Measurements from ENCODE around the gene KRT12. TPM values are rescaled to one million over a fixed set of nuclear protein-coding genes. Genes with fewer than 3 reads are reported as not detected.

KRT12 gene
- total and polyA plus RNA-seq, 7 experiments from 2014 or later, result not detected

DNA sequence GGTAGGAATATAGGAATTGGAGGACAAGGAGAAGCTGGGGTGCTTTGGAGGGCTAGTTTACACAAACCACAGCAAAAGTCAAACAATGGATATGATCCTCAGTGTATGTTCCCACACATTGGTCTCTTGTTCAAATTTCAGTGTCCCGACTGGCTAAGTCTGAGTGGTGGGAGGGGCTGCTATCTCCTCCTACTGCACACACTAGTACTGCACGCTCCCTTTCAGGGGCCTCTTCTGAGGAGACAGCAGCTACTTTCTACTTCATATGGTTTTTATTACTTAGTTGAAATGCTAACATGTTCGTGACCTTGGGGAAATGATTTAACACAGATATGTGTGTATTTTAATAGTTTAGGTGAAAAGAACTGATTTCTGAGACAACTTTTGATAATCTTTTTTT, 25.8 kb downstream of the KRT12 start:
- Mint-ChIP-seq H3K27ac (no peak overlapping the region), H3K9me3 (peaks cover 0 to 2% (median 0%) of the 10 kb centered on the region in 11 donors), H3K27me3 (peaks cover 7 to 44% (median 24%) of the 10 kb centered on the region in 5 donors), H3K4me1 (no peaks in the 10 kb centered on the region), H3K4me3 (no peak overlapping the region), H3K36me3 (peaks cover 0 to 14% (median 0%) of the 10 kb centered on the region in 5 donors)
- Histone ChIP-seq H3K27me3 (ENCODE audit: control insufficient read depth in 2 of 2, insufficient read depth in 2 of 2, low read length in 2 of 2) (no peaks in the 10 kb centered on the region), H3K36me3 (ENCODE audit: control insufficient read depth in 2 of 3, insufficient read depth in 3 of 3, low read length in 3 of 3) (no peaks in the 10 kb centered on the region), H3K9me3 (ENCODE audit: control insufficient read depth in 2 of 3, low read length in 3 of 3) (no peaks in the 10 kb centered on the region), H3K27ac (ENCODE audit: low read depth, low read length) (no peak overlapping the region), H3K4me1 (ENCODE audit: control insufficient read depth in 2 of 2, insufficient read depth in 2 of 2, low read length in 2 of 2) (no peaks in the 10 kb centered on the region), H3K4me3 (ENCODE audit: low read length) (no peak overlapping the region)
- ChIA-PET POLR2A (interaction anchor here (0.7 kb wide), 1 partner anchor 144 kb away, joined by 3 read pairs; no protein-coding TSS in a partner anchor), CTCF (no interaction called here)
- ATAC-seq, result no peak
- intact Hi-C loops (cut with micrococcal nuclease), result no loop called here
- no peak for DNase-seq

DNA sequence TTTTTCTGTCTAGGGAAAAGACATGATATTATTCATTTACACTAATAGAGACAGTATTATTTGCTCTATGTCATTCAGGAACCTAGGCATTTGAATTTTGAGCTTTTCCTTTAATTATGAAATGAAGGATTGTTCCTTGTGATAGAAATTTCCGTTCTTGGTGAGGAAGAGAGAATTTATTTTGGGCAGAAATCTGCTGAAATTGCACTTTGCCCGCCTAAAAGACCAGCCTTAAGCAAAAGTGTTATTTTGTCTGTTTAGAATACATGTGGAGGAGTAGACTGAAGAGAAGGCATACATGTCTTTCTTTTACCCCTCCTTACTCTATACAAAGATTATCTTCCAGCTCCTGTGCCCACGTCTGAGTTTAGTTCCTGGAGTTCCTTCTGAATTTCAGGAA, 27.8 kb downstream of the KRT12 start:
- ChIA-PET POLR2A (no interaction called here), CTCF (no interaction called here)
- Mint-ChIP-seq H3K27ac (no peak overlapping the region), H3K36me3 (peaks cover 0 to 18% (median 10%) of the 10 kb centered on the region in 5 donors), H3K4me1 (no peaks in the 10 kb centered on the region), H3K27me3 (peaks cover 2 to 25% (median 11%) of the 10 kb centered on the region in 5 donors), H3K4me3 (no peak overlapping the region), H3K9me3 (peaks cover 0 to 2% (median 0%) of the 10 kb centered on the region in 11 donors)
- intact Hi-C loops (cut with micrococcal nuclease), result no loop called here
- no peaks in the 10 kb centered on the region for H3K4me1 ChIP-seq (ENCODE audit: control insufficient read depth in 2 of 2, insufficient read depth in 2 of 2, low read length in 2 of 2)
- DNase-seq (no peak), ATAC-seq (no peak)
- peaks cover 0 to 6% (median 0%) of the 10 kb centered on the region in 3 experiments for H3K36me3 ChIP-seq (ENCODE audit: control insufficient read depth in 2 of 3, insufficient read depth in 3 of 3, low read length in 3 of 3)
- no peak overlapping the region for H3K4me3 ChIP-seq (ENCODE audit: low read length)
- no peaks in the 10 kb centered on the region for H3K27me3 ChIP-seq (ENCODE audit: control insufficient read depth in 2 of 2, insufficient read depth in 2 of 2, low read length in 2 of 2)
- H3K27ac ChIP-seq (ENCODE audit: low read depth, low read length), result no peak overlapping the region
- no peaks in the 10 kb centered on the region for H3K9me3 ChIP-seq (ENCODE audit: control insufficient read depth in 2 of 3, low read length in 3 of 3)

DNA sequence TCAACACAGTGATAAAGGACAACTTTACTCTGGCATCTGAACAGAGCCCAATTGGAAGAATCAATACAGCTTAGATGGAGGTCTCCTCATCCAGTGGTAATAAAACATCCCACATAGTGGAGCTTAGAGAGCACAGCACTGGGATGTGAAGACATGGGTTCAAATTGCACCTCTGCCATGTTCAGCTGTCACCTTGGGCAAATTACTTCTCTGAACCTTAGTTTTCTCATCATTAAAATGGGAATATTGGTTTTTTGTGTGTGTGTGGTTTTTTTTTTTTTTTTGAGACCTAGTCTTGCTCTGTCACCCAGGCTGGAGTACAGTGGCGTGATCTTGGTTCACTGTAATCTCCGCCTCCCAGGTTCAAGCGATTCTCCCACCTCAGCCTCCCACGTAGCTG, 31.0 kb downstream of the KRT12 start:
- Mint-ChIP-seq H3K27me3 (peaks cover 0 to 4% (median 3%) of the 10 kb centered on the region in 5 donors), H3K9me3 (no peaks in the 10 kb centered on the region), H3K27ac (no peak overlapping the region), H3K36me3 (peaks cover 0 to 14% (median 12%) of the 10 kb centered on the region in 5 donors), H3K4me3 (no peak overlapping the region), H3K4me1 (peaks cover 0 to 4% (median 0%) of the 10 kb centered on the region in 7 donors)
- H3K27ac ChIP-seq (ENCODE audit: low read depth, low read length), result no peak overlapping the region
- no peaks in the 10 kb centered on the region for H3K9me3 ChIP-seq (ENCODE audit: control insufficient read depth in 2 of 3, low read length in 3 of 3)
- intact Hi-C loops (cut with micrococcal nuclease), result no loop called here
- H3K4me3 ChIP-seq (ENCODE audit: low read length), result no peak overlapping the region
- ChIA-PET POLR2A (interaction anchor here (1.0 kb wide), 1 partner anchor 16 kb away, joined by 3 read pairs; no protein-coding TSS in a partner anchor), CTCF (interaction anchor here (0.7 kb wide), 1 partner anchor 70 kb away, joined by 3 read pairs; no protein-coding TSS in a partner anchor)
- DNase-seq (no peak), ATAC-seq (no peak)
- no peaks in the 10 kb centered on the region for H3K27me3 ChIP-seq (ENCODE audit: control insufficient read depth in 2 of 2, insufficient read depth in 2 of 2, low read length in 2 of 2)
- H3K36me3 ChIP-seq (ENCODE audit: control insufficient read depth in 2 of 3, insufficient read depth in 3 of 3, low read length in 3 of 3), result peaks cover 0 to 6% (median 0%) of the 10 kb centered on the region in 3 experiments
- H3K4me1 ChIP-seq (ENCODE audit: control insufficient read depth in 2 of 2, insufficient read depth in 2 of 2, low read length in 2 of 2), result no peaks in the 10 kb centered on the region

DNA sequence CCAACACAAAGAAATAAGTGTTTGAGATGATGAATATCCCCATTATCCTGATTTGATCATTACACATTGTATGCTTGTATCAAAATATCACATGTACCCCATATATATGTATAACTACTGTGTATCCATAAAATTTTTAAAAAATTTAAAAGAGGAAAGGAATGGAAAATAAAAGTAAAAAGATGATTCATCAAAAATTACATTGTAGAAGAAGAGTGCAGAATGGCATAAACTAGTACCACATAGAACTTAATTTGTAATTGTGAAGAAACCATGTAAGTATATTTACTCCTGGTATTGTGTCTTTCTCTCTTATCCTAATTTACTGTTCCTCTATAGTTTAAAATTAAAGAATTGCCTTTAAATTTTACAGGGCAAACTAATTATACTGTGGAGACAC, 33.1 kb downstream of the KRT12 start:
- CTCF ChIA-PET, result interaction anchor here (1.0 kb wide), 1 partner anchor 829 kb away, joined by 3 read pairs; no protein-coding TSS in a partner anchor

DNA sequence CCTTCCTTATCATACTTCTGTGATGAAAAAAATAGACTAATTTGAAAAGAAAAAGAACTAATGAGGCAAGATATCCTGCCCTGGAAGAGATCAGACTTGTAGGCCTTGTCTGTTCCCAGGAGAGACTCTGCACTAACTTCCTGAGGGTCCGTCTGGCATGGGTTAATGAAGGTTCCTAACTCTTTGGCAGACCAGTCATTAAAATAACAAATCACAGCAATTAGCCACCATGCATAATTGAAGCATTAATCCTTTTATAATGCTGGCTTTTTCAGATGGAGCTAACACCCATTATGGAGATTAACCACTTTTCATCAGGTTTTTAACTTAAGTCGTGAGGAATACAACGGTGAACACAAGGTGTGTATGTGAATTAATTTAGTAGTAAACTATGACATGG, 34.2 kb downstream of the KRT12 start:
- Mint-ChIP-seq H3K27me3 (no peaks in the 10 kb centered on the region), H3K4me1 (peaks cover 0 to 7% (median 3%) of the 10 kb centered on the region in 7 donors), H3K4me3 (no peak overlapping the region), H3K36me3 (peaks cover 0 to 25% (median 14%) of the 10 kb centered on the region in 5 donors), H3K9me3 (peaks cover 0 to 3% (median 0%) of the 10 kb centered on the region in 11 donors), H3K27ac (peak overlapping the region in 1 of 9 donors; percentile 76)
- no peak overlapping the region for H3K27ac ChIP-seq (ENCODE audit: low read depth, low read length)
- ATAC-seq, result no peak
- no peak overlapping the region for H3K4me3 ChIP-seq (ENCODE audit: low read length)
- no peaks in the 10 kb centered on the region for H3K9me3 ChIP-seq (ENCODE audit: control insufficient read depth in 2 of 3, low read length in 3 of 3)
- intact Hi-C loops (cut with micrococcal nuclease), result no loop called here
- no peak for DNase-seq
- H3K27me3 ChIP-seq (ENCODE audit: control insufficient read depth in 2 of 2, insufficient read depth in 2 of 2, low read length in 2 of 2), result no peaks in the 10 kb centered on the region
- H3K4me1 ChIP-seq (ENCODE audit: control insufficient read depth in 2 of 2, insufficient read depth in 2 of 2, low read length in 2 of 2), result no peaks in the 10 kb centered on the region
- ChIA-PET POLR2A (interaction anchor here (0.9 to 1.2 kb wide), 2 partner anchors 12 to 14 kb away, joined by 3 to 7 read pairs; no protein-coding TSS in a partner anchor), CTCF (interaction anchor here (0.7 to 1.0 kb wide), 4 partner anchors 110 to 846 kb away, joined by 3 to 4 read pairs (median 3); no protein-coding TSS in a partner anchor)
- peaks cover 0 to 6% (median 0%) of the 10 kb centered on the region in 3 experiments for H3K36me3 ChIP-seq (ENCODE audit: control insufficient read depth in 2 of 3, insufficient read depth in 3 of 3, low read length in 3 of 3)

More for the DNA sequence above, 33.1 kb downstream of the KRT12 start:
- intact Hi-C loops (cut with micrococcal nuclease), result no loop called here
- no peak overlapping the region for H3K4me3 Mint-ChIP-seq
- no peaks in the 10 kb centered on the region for H3K27me3 Mint-ChIP-seq
- peaks cover 0 to 6% (median 0%) of the 10 kb centered on the region in 3 experiments for H3K36me3 ChIP-seq (ENCODE audit: control insufficient read depth in 2 of 3, insufficient read depth in 3 of 3, low read length in 3 of 3)
- no peak for DNase-seq
- no peaks in the 10 kb centered on the region for H3K27me3 ChIP-seq (ENCODE audit: control insufficient read depth in 2 of 2, insufficient read depth in 2 of 2, low read length in 2 of 2)
- peak overlapping the region in 1 of 9 donors; percentile 7 for H3K27ac Mint-ChIP-seq
- H3K4me1 ChIP-seq (ENCODE audit: control insufficient read depth in 2 of 2, insufficient read depth in 2 of 2, low read length in 2 of 2), result no peaks in the 10 kb centered on the region
- H3K27ac ChIP-seq (ENCODE audit: low read depth, low read length), result no peak overlapping the region
- POLR2A ChIA-PET, result no interaction called here
- peaks cover 0 to 4% (median 0%) of the 10 kb centered on the region in 7 donors for H3K4me1 Mint-ChIP-seq
- peaks cover 0 to 19% (median 11%) of the 10 kb centered on the region in 5 donors for H3K36me3 Mint-ChIP-seq
- H3K9me3 Mint-ChIP-seq, result peaks cover 0 to 3% (median 0%) of the 10 kb centered on the region in 11 donors
- H3K9me3 ChIP-seq (ENCODE audit: control insufficient read depth in 2 of 3, low read length in 3 of 3), result no peaks in the 10 kb centered on the region
- ATAC-seq, result no peak
- no peak overlapping the region for H3K4me3 ChIP-seq (ENCODE audit: low read length)

DNA sequence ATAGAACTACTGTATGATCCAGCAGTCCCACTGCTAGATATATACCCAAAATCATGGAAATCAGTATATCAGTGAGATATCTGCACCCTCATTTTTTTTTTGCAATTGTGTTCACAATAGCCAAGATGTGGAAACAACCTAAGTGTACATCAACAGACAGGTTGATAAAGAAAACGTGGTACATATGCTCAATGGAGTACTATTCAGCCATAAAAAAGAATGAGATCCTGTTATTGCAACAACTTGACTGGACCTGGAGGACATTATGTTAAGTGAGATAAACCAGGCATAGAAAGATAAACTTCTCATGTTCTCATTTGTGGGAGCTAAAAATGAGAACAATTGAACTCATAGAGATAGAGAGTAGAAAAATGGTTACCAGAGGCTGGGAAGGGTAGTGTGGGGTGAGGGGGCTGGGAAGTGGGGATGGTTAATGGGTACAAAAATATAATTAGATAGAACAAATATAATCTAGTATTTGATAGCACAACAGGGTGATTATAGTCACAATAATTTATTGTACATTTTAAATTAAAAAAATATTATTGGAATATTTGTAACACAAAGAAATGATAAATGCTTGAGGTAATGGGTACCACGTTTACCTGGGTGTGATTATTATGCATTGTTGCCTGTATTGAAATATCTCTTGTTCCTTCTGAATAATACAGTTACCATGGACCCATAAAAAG, 36.8 kb downstream of the KRT12 start:
- no peak for DNase-seq
- intact Hi-C loops (cut with micrococcal nuclease), result no loop called here
- peaks cover 0 to 6% (median 0%) of the 10 kb centered on the region in 3 experiments for H3K36me3 ChIP-seq (ENCODE audit: control insufficient read depth in 2 of 3, insufficient read depth in 3 of 3, low read length in 3 of 3)
- no peak overlapping the region for H3K4me3 ChIP-seq (ENCODE audit: low read length)
- peaks cover 0 to 40% (median 27%) of the 10 kb centered on the region in 5 donors for H3K36me3 Mint-ChIP-seq
- ATAC-seq, result no peak
- H3K4me1 ChIP-seq (ENCODE audit: control insufficient read depth in 2 of 2, insufficient read depth in 2 of 2, low read length in 2 of 2), result no peaks in the 10 kb centered on the region
- H3K27me3 Mint-ChIP-seq, result peaks cover 0 to 13% (median 8%) of the 10 kb centered on the region in 5 donors
- H3K27ac ChIP-seq (ENCODE audit: low read depth, low read length), result no peak overlapping the region
- POLR2A ChIA-PET, result no interaction called here
- no peaks in the 10 kb centered on the region for H3K27me3 ChIP-seq (ENCODE audit: control insufficient read depth in 2 of 2, insufficient read depth in 2 of 2, low read length in 2 of 2)
- CTCF ChIA-PET, result no interaction called here
- H3K4me3 Mint-ChIP-seq, result no peak overlapping the region
- no peaks in the 10 kb centered on the region for H3K9me3 ChIP-seq (ENCODE audit: control insufficient read depth in 2 of 3, low read length in 3 of 3)
- peaks cover 7 to 18% (median 12%) of the 10 kb centered on the region in 7 donors for H3K4me1 Mint-ChIP-seq
- no peak overlapping the region for H3K27ac Mint-ChIP-seq
- peaks cover 0 to 5% (median 0%) of the 10 kb centered on the region in 11 donors for H3K9me3 Mint-ChIP-seq

Measured in naive thymus-derived CD4-positive, alpha-beta T cell (primary cell).